Progenitor cell of endocrine pancreas (in vitro differentiated cells): ENCODE results near the gene MOV10L1. TPM values are rescaled to one million over a fixed set of nuclear protein-coding genes. Genes with fewer than 3 reads are reported as not detected.
A peak's percentile ranks its signal among the peaks of the same experiment; 100 is the strongest.

Experiments
- DNase-seq: peaks from one replicate; pipeline ENCODE4 v3.0.0; 2021; ENCODE audit warnings: low spot score; ENCODE audit not compliant: unreplicated experiment
- H3K27ac Mint-ChIP-seq: 2 replicates; pipeline ENCODE4 v1.8.0; 2021; ENCODE audit warnings: mild to moderate bottlenecking, moderate library complexity, mixed read lengths
- H3K27me3 Mint-ChIP-seq: 2 replicates; pipeline ENCODE4 v1.8.0; 2021; ENCODE audit warnings: mixed read lengths
- H3K36me3 Mint-ChIP-seq: 2 replicates; pipeline ENCODE4 v1.8.0; 2022; ENCODE audit warnings: mixed read lengths; ENCODE audit not compliant: insufficient read depth
- H3K4me1 Mint-ChIP-seq: 2 replicates; pipeline ENCODE4 v1.8.0; 2021; ENCODE audit warnings: low read depth, mixed read lengths
- H3K4me3 Mint-ChIP-seq: 2 replicates; pipeline ENCODE4 v1.8.0; 2021; ENCODE audit warnings: low read depth, mild to moderate bottlenecking, moderate library complexity, mixed read lengths
- H3K9me3 Mint-ChIP-seq: 2 replicates; pipeline ENCODE4 v1.8.0; 2021; ENCODE audit warnings: low read depth, mixed read lengths
- total RNA-seq: library from RNA; stranded (reverse); gene quantifications from 2 replicates; pipeline ENCODE4 v1.2.1, GENCODE V29; 2021
- TF ChIP-seq, protein P1 (sequence below): fragments of 200-600 bp; sonication (generic); IDR thresholded peaks from one replicate; pipeline ENCODE4 v1.5.0; 2021; ENCODE audit warnings: antibody characterized with exemption, mild to moderate bottlenecking; ENCODE audit not compliant: unreplicated experiment

The MOV10L1 gene
- total RNA-seq, 1 donor from 2014 or later: 0.22 TPM

DNA sequence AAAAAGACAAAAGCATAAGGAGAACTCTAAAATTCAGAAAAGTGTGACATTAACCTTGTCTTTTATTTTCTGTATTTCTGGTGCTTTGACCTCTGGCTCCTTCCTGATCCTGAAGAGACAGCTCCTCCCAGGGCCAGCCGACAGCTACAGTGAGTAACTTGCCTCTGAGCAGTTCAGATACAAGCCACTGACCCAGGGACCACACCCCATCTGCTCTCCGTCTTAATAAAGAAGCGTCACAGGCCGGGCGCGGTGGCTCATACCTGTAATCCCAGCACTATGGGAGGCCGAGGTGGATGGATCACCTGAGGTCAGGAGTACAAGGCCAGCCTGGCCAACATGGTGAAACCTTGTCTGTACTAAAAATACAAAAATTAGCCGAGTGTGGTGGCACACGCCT is 11.0 kb upstream of the MOV10L1 start:
- peaks cover 14% of the 10 kb centered on the region for H3K27me3 Mint-ChIP-seq
- H3K4me3 Mint-ChIP-seq: no peak overlapping the region
- TF ChIP-seq, protein P1, sequence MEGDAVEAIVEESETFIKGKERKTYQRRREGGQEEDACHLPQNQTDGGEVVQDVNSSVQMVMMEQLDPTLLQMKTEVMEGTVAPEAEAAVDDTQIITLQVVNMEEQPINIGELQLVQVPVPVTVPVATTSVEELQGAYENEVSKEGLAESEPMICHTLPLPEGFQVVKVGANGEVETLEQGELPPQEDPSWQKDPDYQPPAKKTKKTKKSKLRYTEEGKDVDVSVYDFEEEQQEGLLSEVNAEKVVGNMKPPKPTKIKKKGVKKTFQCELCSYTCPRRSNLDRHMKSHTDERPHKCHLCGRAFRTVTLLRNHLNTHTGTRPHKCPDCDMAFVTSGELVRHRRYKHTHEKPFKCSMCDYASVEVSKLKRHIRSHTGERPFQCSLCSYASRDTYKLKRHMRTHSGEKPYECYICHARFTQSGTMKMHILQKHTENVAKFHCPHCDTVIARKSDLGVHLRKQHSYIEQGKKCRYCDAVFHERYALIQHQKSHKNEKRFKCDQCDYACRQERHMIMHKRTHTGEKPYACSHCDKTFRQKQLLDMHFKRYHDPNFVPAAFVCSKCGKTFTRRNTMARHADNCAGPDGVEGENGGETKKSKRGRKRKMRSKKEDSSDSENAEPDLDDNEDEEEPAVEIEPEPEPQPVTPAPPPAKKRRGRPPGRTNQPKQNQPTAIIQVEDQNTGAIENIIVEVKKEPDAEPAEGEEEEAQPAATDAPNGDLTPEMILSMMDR: no peak
- no peaks in the 10 kb centered on the region for H3K4me1 Mint-ChIP-seq
- no peaks in the 10 kb centered on the region for H3K9me3 Mint-ChIP-seq
- H3K36me3 Mint-ChIP-seq: no peaks in the 10 kb centered on the region
- DNase-seq: no peak
- H3K27ac Mint-ChIP-seq: no peak overlapping the region

DNA sequence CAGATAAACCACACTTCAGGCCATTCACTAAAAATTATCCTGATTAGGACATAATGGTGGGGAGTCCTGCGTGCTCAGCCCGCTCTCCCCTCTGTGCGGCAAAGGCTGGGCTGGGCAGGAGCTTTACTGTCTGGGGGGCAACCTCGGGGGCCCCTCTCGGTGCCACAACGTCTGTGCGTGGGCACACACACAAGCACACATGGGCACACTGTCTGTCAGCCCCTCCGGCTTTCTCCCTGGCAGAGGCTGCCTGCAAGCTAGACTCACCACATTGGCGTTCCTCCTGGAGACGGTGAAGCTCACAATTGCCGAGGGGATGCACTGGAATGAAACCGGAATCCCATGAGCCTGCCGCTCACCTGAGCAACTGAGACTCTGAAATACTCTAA is 9.7 kb upstream of the MOV10L1 start:
- TF ChIP-seq, protein P1: no peak
- Mint-ChIP-seq H3K4me3 (no peak overlapping the region), H3K4me1 (peaks cover under 1% of the 10 kb centered on the region), H3K27me3 (peaks cover 15% of the 10 kb centered on the region), H3K36me3 (no peaks in the 10 kb centered on the region), H3K27ac (no peak overlapping the region), H3K9me3 (no peaks in the 10 kb centered on the region)
- DNase-seq: no peak

DNA sequence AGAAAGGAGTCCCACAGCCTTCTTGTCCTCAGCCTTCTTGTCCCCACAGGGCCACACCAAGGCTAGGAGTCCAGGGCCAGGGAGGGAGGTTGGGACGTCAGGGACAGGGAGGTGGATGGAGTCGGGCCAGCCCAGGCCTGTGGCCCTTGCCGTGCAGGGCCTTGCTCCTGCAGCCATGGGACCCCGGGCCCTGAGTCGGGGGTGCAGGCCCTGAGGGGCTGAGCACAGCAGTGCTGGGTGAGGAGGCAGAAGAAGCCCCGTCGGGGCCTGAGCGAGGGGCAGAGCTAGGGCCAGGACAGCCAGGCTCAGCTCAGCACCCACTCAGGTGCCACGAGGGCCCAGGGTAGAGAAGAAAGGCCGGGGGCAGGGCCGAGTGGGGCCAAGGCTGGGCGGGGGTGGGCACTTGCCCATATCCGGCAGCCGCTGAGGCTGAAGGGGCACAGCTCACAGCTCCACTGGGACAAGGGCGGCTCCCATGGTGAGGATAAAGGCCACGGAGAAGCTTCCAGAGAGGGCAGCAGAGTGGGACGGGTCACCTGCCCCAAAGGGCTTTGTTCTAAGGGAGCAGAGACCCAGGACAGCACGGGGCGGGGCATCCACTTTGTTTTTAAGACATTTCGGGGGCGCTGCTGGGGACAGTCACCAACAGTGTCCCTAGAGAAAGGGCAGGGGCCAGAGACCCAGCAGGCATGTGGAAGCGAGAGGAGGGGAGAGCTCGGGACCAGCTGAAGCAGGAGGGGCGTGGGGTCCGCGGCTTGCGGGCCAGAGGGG is 8.2 kb upstream of the MOV10L1 start:
- H3K9me3 Mint-ChIP-seq: no peaks in the 10 kb centered on the region
- H3K4me1 Mint-ChIP-seq: peaks cover 5% of the 10 kb centered on the region
- no peak overlapping the region for H3K27ac Mint-ChIP-seq
- TF ChIP-seq, protein P1: no peak
- DNase-seq: no peak
- H3K27me3 Mint-ChIP-seq: peaks cover 12% of the 10 kb centered on the region
- H3K36me3 Mint-ChIP-seq: no peaks in the 10 kb centered on the region
- no peak overlapping the region for H3K4me3 Mint-ChIP-seq

DNA sequence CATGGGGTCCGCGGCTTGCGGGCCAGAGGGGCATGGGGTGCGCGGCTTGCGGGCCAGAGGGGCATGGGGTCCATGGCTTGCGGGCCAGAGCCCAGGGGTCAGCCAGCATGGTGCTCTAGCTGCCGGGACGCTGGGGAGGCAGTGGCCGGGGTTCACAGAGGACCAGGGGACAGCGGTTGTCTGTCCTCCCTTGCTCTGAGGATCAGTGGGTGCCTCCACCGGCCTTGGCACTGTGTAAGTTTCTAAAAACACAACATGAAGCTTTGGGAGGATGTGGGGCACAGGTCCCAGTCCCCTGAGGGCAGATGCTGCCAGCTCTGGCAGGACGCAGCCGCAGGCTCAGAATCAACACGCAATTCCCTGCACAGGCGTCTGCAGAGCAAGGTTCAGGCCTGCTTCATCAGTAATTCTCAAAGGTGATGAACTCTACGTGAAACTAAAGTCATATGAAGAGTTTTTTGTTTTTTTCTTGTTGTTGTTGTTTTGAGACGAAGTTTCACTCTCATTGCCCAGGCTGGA is 7.5 kb upstream of the MOV10L1 start:
- peaks cover 11% of the 10 kb centered on the region for H3K27me3 Mint-ChIP-seq
- no peak overlapping the region for H3K27ac Mint-ChIP-seq
- H3K4me3 Mint-ChIP-seq: no peak overlapping the region
- H3K4me1 Mint-ChIP-seq: peaks cover 5% of the 10 kb centered on the region
- no peaks in the 10 kb centered on the region for H3K36me3 Mint-ChIP-seq
- DNase-seq: no peak
- H3K9me3 Mint-ChIP-seq: no peaks in the 10 kb centered on the region
- TF ChIP-seq, protein P1: no peak

DNA sequence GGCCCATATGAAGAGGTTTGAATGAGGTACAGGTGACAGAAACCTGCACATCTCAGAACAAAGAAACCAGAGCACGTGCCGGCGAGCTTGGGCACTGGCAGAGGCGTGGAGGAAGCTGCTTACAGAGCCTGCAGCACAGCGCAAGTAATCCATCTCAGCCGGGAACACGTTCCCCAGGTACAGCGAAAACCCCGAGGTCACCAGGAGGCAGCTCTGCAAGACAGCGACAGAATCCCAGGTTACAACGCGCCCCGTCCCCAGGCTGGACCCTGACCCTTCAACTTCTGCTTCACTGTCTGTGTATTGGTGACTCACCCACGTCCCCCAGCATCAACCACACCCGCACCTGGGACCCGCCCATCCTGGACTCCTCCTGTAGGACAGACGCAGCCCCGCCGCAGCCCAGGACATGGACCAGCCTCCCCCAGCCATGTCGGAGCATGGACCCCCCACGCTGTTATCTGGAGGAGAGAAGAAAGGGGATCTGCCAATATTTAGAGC is 6.8 kb upstream of the MOV10L1 start:
- peak overlapping the region; percentile 5 for H3K27ac Mint-ChIP-seq
- no peaks in the 10 kb centered on the region for H3K36me3 Mint-ChIP-seq
- TF ChIP-seq, protein P1: no peak
- no peak overlapping the region for H3K4me3 Mint-ChIP-seq
- H3K9me3 Mint-ChIP-seq: no peaks in the 10 kb centered on the region
- peaks cover 14% of the 10 kb centered on the region for H3K27me3 Mint-ChIP-seq
- peaks cover 5% of the 10 kb centered on the region for H3K4me1 Mint-ChIP-seq
- no peak for DNase-seq
